Measurements from ENCODE around the gene TRIM59. TPM values are rescaled to one million over a fixed set of nuclear protein-coding genes. Genes with fewer than 3 reads are reported as not detected.
A peak's percentile ranks its signal among the peaks of the same experiment; 100 is the strongest.

TRIM59 gene
- total and polyA plus RNA-seq, 9 of the 15 experiments (the other 6 are each of a cell fraction or from before 2014, with no cell fraction given), result 16.8 to 101 (median 34.8) TPM

GRCh38 chr3:160448845-160449635 lies 546 bp downstream of the TRIM59 start (continued):
- TF ChIP-seq GMEB1 (CRISPR knock-in tag; IDR thresholded peaks at IDR 0.05), result no peak
- no peak for TF ChIP-seq PHF20 (IDR thresholded peaks at IDR 0.05; ENCODE audit: partially characterized antibody)
- TF ChIP-seq ZNF239 (CRISPR knock-in tag; IDR thresholded peaks at IDR 0.05), result no peak
- no peak for TF ChIP-seq SIN3A (IDR thresholded peaks at IDR 0.05; ENCODE audit: borderline replicate concordance in 2 of 2, control insufficient read depth in 1 of 2, low read depth in 2 of 2, low read length in 2 of 2)
- TF ChIP-seq U2AF2 (optimal IDR thresholded peaks at IDR 0.05; ENCODE audit: low read depth, low read length), result no peak
- no peak for TF ChIP-seq ZNF174 (CRISPR knock-in tag; IDR thresholded peaks at IDR 0.05)
- no peak for TF ChIP-seq BRD4 (IDR thresholded peaks at IDR 0.05)
- TF ChIP-seq MITF (IDR thresholded peaks at IDR 0.05), result no peak
- TF ChIP-seq IRF2 (CRISPR knock-in tag; IDR thresholded peaks at IDR 0.05), result no peak
- TF ChIP-seq MIER1 (IDR thresholded peaks at IDR 0.05; ENCODE audit: low read depth), result peak; percentile 21; the same call in 1 of the 2 replicates
- TF ChIP-seq NR1H2 (CRISPR knock-in tag; IDR thresholded peaks at IDR 0.05), result 0 out of 2 replicates have a peak, but pooled peaks have one; percentile 75
- no peak for TF ChIP-seq CLOCK (CRISPR knock-in tag; IDR thresholded peaks at IDR 0.05; ENCODE audit: borderline replicate concordance)
- TF ChIP-seq ARID3A (IDR thresholded peaks at IDR 0.05; ENCODE audit: borderline replicate concordance, low read depth, low read length), result no peak
- TF ChIP-seq LEF1 (IDR thresholded peaks at IDR 0.05), result peak; percentile 32; the same call in 1 of the 2 replicates
- TF ChIP-seq ZNF584 (CRISPR knock-in tag; IDR thresholded peaks at IDR 0.05; ENCODE audit: low read depth), result no peak
- TF ChIP-seq ZBTB1 (CRISPR knock-in tag; IDR thresholded peaks at IDR 0.05; ENCODE audit: borderline replicate concordance, low read depth), result no peak
- no peak for TF ChIP-seq ZNF395 (CRISPR knock-in tag; IDR thresholded peaks at IDR 0.05)
- TF ChIP-seq ZNF224 (CRISPR knock-in tag; IDR thresholded peaks at IDR 0.05), result no peak
- TF ChIP-seq ZNF324 (CRISPR knock-in tag; IDR thresholded peaks at IDR 0.05), result no peak
